Measurements from ENCODE around the gene VPS37D.

- TF ChIP-seq YY1 (IDR thresholded peaks at IDR 0.05; ENCODE audit: low read depth) (peak; percentile 97), CTCF (IDR thresholded peaks at IDR 0.05) (no peak), ZBTB33 (IDR thresholded peaks at IDR 0.05; ENCODE audit: borderline replicate concordance, low read depth) (no peak), USF2 (IDR thresholded peaks at IDR 0.05; ENCODE audit: borderline replicate concordance, low read depth, low read length) (no peak), RAD21 (IDR thresholded peaks at IDR 0.05; ENCODE audit: low read length) (no peak), RCOR1 (IDR thresholded peaks at IDR 0.05; ENCODE audit: low read length) (no peak), POLR2AphosphoS5 (IDR thresholded peaks at IDR 0.05; ENCODE audit: low read depth, low read length) (peak; percentile 96), RFX5 (IDR thresholded peaks at IDR 0.05; ENCODE audit: low read length) (peak; percentile 58; the same call in 1 of the 2 replicates), TEAD4 (IDR thresholded peaks at IDR 0.05; ENCODE audit: borderline replicate concordance, insufficient read depth) (0 out of 2 replicates have a peak, but pooled peaks have one; percentile 15), EP300 (IDR thresholded peaks at IDR 0.05; ENCODE audit: borderline replicate concordance in 1 of 2, low read depth in 1 of 2, low read length in 1 of 2) (no peak)
These were observed 15.6 kb downstream of the VPS37D start, which contains the start of the genes BUD23 and DNAJC30 for GRCh38 chr7:73683056-73683787.

Measured in SK-N-SH (cell line).